ENCODE results near the gene RNF19B. TPM values are rescaled to one million over a fixed set of nuclear protein-coding genes. Genes with fewer than 3 reads are reported as not detected.

The RNF19B gene
- total and polyA plus RNA-seq, 2 of the 13 experiments (the other 11 are each of a cell fraction or from before 2014, with no cell fraction given): 15.3 to 22.5 TPM

- H3K79me2 ChIP-seq (ENCODE audit: insufficient read depth, low read length): no peaks in the 10 kb centered on the region
- in situ Hi-C loops (cut with HindIII; ENCODE audit: extremely low pct_ligation_motif_present, low pct_unique_long_range_greater_than_20kb) (no loop called here), intact Hi-C loops (cut with micrococcal nuclease; ENCODE audit: unreplicated experiment) (no loop called here)
- H3K36me3 ChIP-seq (replicated peaks in 1 of 2; ENCODE audit: control insufficient read depth in 1 of 2, insufficient read depth in 2 of 2, low read length in 2 of 2): peaks cover 22 to 68% of the 10 kb centered on the region in 2 experiments
- no peaks in the 10 kb centered on the region for H4K20me1 ChIP-seq (ENCODE audit: insufficient read depth, low read length)
- no TSS peak for BruUV-seq (replicated peaks)
- DNase-seq (ENCODE audit: low spot score) (no peak), FAIRE-seq (no peak), ATAC-seq (no peak)
- H3K27ac ChIP-seq (ENCODE audit: extremely low read length, insufficient read depth, low read length): no peak overlapping the region
- CTCF ChIA-PET (ENCODE audit: low intra/inter-chr PET ratio, low total read pairs): no interaction called here
- H3K4me1 ChIP-seq (ENCODE audit: insufficient read depth, low read length): peaks cover 3% of the 10 kb centered on the region; the same call in 1 of the 2 replicates
- WGBS (ENCODE audit: low lambda C conversion rate): 90% methylated on average over 5 of the region's 5 CpGs
- H3K9ac ChIP-seq (ENCODE audit: insufficient read depth, low read depth, low read length): no peak overlapping the region
- H3K27me3 ChIP-seq (ENCODE audit: control insufficient read depth in 1 of 2, insufficient read depth in 2 of 2, low read length in 2 of 2): no peaks in the 10 kb centered on the region
- POLR2A ChIA-PET: no interaction called here
- TF ChIP-seq MAFF (IDR thresholded peaks at IDR 0.05; ENCODE audit: low read depth, low read length) (peak; percentile 38; the same call in 1 of the 2 replicates), MAFK (conservative IDR thresholded peaks at IDR 0.05 in 1 of 2, IDR thresholded peaks at IDR 0.05 in 1 of 2; ENCODE audit: low read length in 2 of 2) (peak; percentile 37 to 66; a peak in 3 of 4 replicates), MIER3 (CRISPR knock-in tag; IDR thresholded peaks at IDR 0.05; ENCODE audit: borderline replicate concordance) (no peak), ZNF616 (CRISPR knock-in tag; IDR thresholded peaks at IDR 0.05; ENCODE audit: low read depth) (no peak)
- H3K9me3 ChIP-seq (ENCODE audit: low read length): no peaks in the 10 kb centered on the region
- H3K4me3 ChIP-seq (replicated peaks in 1 of 3; ENCODE audit: insufficient read depth in 1 of 3, low read depth in 2 of 3, low read length in 3 of 3): no peak overlapping the region
- H2AFZ ChIP-seq (ENCODE audit: low read length): no peak overlapping the region
- no peak overlapping the region for H3K4me2 ChIP-seq (ENCODE audit: low read depth, low read length)
Observed at GRCh38 chr1:33010932-33011731, 46.5 kb upstream of the RNF19B start.

DNA sequence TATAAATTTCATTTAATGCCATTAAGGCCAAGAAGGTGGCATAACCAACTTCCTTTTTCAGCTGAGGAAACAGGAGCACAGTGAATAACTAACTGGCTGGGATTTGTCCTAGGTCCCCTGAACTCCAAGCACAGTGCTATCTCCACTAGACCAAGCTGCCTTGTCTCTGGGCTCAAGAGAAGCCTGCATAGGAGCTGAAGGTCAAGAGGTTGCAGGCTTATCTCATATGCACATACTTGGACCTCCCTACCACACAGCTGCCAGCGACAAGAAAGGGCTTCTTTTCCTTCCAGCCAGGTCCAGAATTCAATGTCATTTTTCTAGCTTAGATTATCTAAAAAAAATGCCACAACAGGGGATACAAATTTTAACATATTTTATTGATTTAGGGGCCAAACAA, 45.0 kb upstream of the RNF19B start:
- no TSS peak for BruUV-seq (replicated peaks)
- no peak for ATAC-seq
- no peak overlapping the region for H3K4me2 ChIP-seq (ENCODE audit: low read depth, low read length)
- no peaks in the 10 kb centered on the region for H4K20me1 ChIP-seq (ENCODE audit: insufficient read depth, low read length)
- FAIRE-seq: no peak
- no peaks in the 10 kb centered on the region for H3K27me3 ChIP-seq (ENCODE audit: control insufficient read depth in 1 of 2, insufficient read depth in 2 of 2, low read length in 2 of 2)
- H3K4me1 ChIP-seq (ENCODE audit: insufficient read depth, low read length): peaks cover 15% of the 10 kb centered on the region; the same call in 1 of the 2 replicates
- no peak for DNase-seq (ENCODE audit: low spot score)
- H2AFZ ChIP-seq (ENCODE audit: low read length): no peak overlapping the region
- H3K9ac ChIP-seq (ENCODE audit: insufficient read depth, low read depth, low read length): no peak overlapping the region
- WGBS (ENCODE audit: low lambda C conversion rate): 45% methylated on average over 1 of the region's 1 CpG
- H3K9me3 ChIP-seq (ENCODE audit: low read length): no peaks in the 10 kb centered on the region
- H3K79me2 ChIP-seq (ENCODE audit: insufficient read depth, low read length): no peaks in the 10 kb centered on the region
- intact Hi-C loops (cut with micrococcal nuclease; ENCODE audit: unreplicated experiment) (loop anchor here (10.0 kb wide), 1 partner anchor 45 kb away; no protein-coding TSS in a partner anchor), in situ Hi-C loops (cut with HindIII; ENCODE audit: extremely low pct_ligation_motif_present, low pct_unique_long_range_greater_than_20kb) (loop anchor here (5.0 kb wide), 1 partner anchor 82 kb away; no protein-coding TSS in a partner anchor)
- no peak overlapping the region for H3K27ac ChIP-seq (ENCODE audit: extremely low read length, insufficient read depth, low read length)
- peaks cover 21 to 64% of the 10 kb centered on the region in 2 experiments for H3K36me3 ChIP-seq (replicated peaks in 1 of 2; ENCODE audit: control insufficient read depth in 1 of 2, insufficient read depth in 2 of 2, low read length in 2 of 2)
- POLR2A ChIA-PET: no interaction called here
- H3K4me3 ChIP-seq (replicated peaks in 1 of 3; ENCODE audit: insufficient read depth in 1 of 3, low read depth in 2 of 3, low read length in 3 of 3): no peak overlapping the region
- CTCF ChIA-PET (ENCODE audit: low intra/inter-chr PET ratio, low total read pairs): no interaction called here
- TF ChIP-seq, protein P1, sequence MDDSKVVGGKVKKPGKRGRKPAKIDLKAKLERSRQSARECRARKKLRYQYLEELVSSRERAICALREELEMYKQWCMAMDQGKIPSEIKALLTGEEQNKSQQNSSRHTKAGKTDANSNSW (CRISPR knock-in tag; IDR thresholded peaks at IDR 0.05; ENCODE audit: borderline replicate concordance): no peak
- TF ChIP-seq GABPA (IDR thresholded peaks at IDR 0.05; ENCODE audit: low read depth, low read length) (no peak), GABPA (CRISPR knock-in tag; IDR thresholded peaks at IDR 0.05; ENCODE audit: low read depth) (no peak), RFX5 (IDR thresholded peaks at IDR 0.05; ENCODE audit: low read depth, low read length) (no peak), ZNF496 (CRISPR knock-in tag; IDR thresholded peaks at IDR 0.05; ENCODE audit: insufficient replicate concordance) (no peak), PPARG (CRISPR knock-in tag; conservative IDR thresholded peaks at IDR 0.05) (no peak), CAMTA2 (CRISPR knock-in tag; IDR thresholded peaks at IDR 0.05; ENCODE audit: borderline replicate concordance) (no peak), SETDB1 (CRISPR knock-in tag; IDR thresholded peaks at IDR 0.05; ENCODE audit: borderline replicate concordance) (no peak), ZNF446 (CRISPR knock-in tag; IDR thresholded peaks at IDR 0.05) (no peak), BCL3 (CRISPR knock-in tag; IDR thresholded peaks at IDR 0.05) (no peak)
- TF ChIP-seq, protein P2, sequence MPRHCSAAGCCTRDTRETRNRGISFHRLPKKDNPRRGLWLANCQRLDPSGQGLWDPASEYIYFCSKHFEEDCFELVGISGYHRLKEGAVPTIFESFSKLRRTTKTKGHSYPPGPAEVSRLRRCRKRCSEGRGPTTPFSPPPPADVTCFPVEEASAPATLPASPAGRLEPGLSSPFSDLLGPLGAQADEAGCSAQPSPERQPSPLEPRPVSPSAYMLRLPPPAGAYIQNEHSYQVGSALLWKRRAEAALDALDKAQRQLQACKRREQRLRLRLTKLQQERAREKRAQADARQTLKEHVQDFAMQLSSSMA (CRISPR knock-in tag; IDR thresholded peaks at IDR 0.05): no peak
